Activated T-cell treated with anti-CD3 and anti-CD28 coated beads for 4 hours (primary cell): ENCODE data around the gene OTOS.

Experiments used
- DNase-seq: peaks from one replicate; pipeline ENCODE4 v3.0.0-alpha.2; 2020

OTOS gene

GRCh38 chr2:240166761-240167587 is 26.5 kb upstream of the OTOS start:
- no peak for DNase-seq

DNA sequence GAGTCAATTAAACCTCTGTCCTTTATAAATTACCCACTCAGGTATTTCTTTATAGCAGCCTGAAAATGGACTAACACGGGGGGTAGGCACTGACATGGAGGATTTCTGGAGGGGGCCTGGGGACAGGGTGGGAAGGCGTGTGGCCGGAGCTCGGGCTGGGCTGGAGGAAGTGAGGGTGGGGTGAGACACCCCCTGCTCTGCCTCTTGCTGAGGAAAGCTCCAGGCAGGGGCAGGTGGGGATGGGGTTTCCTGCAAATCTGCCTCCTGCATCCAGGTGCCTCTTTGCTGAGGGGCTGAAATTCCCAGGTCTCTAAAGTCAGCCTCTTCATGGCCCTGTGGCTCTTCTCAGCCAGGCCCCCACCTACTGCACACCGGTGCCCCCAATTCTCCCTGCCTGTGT is 25.7 kb upstream of the OTOS start:
- DNase-seq: no peak

GRCh38 chr2:240165661-240166060 is 25.2 kb upstream of the OTOS start:
- DNase-seq: no peak

GRCh38 chr2:240165034-240165433 is 24.6 kb upstream of the OTOS start:
- DNase-seq: no peak

DNA sequence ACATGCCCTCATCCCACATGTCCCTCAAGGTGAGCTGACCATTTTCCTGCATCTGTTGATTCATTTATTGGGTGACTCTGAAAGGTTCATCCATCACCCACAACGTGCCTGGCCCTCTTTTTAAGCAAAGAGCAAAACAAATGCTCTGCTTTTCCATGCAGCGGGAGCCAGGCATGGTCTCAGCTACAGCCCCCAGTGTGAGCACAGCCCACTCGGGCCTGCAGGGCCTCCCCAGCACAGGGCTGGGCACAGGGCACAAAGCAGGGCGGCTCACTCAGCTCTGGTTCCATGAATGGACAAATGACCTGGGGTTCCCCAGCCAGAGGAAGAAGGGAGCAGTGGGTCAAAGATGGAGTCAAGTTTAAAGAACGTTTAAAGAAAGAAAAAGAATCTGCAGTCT is 24.1 kb upstream of the OTOS start:
- DNase-seq: no peak

DNA sequence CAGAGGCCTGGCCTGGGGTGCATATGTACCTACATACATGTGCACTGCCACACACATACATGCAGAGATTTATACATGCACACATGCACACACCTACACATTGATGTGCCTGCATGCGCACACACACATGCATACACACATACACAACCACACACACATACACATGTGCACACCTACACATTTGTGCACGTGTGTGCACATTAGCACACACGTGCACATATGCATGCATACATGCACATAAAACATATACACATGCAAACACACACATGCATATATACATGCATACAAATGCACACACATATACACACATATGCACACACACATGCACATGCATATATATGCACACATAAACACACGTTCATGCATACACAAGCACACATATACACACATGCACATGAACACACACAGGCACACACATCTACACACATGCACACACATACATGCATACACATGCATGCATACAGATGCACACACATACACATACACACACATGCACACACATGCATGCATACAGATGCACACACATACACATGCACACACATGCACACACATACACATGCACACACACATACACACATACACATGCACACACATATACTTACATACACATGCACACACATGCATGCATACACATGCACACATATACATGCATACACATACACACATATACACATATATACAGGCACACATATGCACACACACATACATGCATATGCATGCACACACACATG is 23.6 kb upstream of the OTOS start:
- no peak for DNase-seq

DNA sequence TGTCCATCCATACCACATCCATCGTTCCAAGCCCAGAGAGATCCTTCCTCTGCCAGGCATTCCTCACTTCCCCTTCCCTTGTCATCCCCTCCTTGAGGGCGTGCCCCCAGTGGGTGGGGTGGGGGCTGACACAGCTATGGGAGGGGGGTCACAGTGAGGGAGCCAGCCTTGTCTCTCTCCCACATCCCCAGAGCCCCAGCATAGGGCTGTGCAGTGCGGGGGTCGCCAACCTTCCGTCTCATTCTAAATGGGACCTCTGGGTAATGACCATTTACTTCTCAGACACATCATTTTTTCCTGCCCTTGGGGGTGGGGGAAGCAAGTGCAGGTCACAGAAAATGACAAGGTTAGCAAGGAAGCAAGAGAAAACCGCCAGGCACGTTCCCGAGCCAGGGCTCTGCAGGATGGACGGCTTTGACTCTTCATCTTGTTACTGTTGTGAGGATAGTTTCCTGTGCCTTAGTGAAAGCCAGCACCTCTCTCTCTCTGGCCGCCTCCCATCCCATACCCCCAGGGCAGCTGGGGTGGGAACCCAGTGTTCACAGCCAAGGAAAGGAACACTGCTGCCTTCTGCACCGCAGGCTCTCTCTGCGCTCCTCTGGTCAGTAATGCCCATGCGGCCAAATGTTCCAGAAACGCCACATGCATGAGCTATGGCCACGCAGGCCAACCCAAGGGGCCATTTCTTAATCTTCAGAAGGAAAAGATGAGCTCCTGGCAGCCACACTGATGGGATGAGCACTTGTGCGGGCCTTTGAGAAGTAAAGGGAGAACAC is 22.7 kb upstream of the OTOS start:
- DNase-seq: no peak

DNA sequence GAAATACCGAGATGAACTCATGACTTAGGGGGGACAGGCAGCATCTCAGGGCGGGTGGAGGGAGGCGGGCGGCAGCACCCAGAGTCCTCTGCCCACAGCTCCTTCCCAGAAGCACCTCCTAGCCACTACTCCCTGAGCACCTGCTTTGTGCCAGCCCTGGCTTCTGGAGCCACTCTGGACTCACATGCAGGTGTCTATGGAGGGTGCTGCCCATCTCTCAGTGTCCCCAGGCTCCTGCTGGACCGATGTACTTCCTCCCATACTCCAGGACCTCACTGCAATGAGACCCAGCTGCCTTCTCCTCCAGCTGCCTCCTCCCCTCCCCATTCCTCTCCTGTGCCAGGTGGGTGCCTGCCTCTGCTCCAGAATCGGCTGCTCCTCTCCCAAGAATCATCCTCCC is 22.1 kb upstream of the OTOS start:
- DNase-seq: no peak

DNA sequence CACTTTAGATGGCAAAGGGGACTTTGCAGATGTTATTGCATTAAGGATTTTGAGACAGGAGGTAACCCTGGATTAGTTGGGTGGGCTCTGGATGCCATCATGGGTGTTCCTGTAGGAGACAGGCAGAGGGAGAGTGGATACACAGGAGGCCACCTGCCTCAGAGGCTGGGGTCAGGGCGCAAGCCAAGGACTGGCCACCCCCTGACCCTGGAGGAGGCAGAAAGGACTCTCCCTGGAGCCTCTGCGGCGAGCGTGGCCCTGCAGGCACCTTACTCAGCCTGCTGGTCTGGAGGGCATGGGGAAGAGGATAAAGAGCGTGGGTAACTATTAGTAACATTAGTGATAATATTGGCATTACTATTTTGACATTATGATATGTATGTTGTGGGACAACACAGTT is 21.6 kb upstream of the OTOS start:
- no peak for DNase-seq

DNA sequence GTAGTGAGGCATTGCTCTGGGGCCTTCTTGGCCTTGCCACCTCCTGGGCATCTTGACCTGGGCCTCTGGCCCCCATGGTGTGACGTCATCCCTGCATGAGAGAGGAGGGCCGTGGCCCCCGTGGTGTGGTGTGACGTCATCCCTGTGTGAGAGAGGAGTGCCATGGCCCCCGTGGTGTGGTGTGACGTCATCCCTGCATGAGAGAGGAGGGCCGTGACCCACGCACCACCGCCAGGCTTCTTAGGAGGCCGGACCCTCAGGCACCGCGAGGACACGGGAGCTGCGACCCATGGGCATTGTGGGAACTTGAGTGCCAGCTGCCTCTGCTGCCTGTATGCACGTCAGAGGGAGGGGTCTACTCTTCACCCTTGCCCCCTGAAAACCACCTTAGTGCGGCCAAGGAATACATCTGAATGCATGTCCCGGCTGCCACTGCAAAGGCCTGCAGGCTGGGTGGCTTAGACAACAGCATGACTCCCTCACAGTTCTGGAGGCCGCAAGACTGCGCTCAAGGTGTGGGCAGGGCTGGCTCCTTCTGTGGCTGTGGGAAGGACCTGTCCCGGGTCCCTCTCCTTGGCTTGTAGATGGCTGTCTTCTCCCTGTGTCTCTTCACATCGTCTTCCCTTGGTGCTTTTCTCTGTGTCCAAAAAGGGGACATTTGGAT is 20.8 kb upstream of the OTOS start:
- DNase-seq: no peak

GRCh38 chr2:240160291-240161086 is 20.0 kb upstream of the OTOS start:
- no peak for DNase-seq

- DNase-seq: no peak
Measured at GRCh38 chr2:240159251-240159839, 18.9 kb upstream of the OTOS start.

DNA sequence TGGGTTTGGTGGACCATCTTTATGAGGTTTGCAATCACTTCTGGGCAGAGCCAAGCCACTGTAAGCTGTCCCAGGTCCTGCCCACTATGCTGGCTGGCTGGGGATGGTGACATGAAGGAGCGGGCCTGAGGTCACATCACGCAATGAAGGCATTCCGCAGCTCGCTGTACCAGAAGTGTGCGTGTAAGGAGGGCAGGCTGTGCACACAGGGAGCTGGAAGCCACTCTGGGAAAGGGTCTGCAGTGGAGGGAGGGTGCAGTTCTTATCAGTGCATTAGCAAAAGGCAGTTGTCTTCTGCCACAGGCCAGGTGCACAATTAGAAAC is 16.7 kb upstream of the OTOS start:
- DNase-seq: no peak

- DNase-seq: no peak
Measured at GRCh38 chr2:240156435-240157146, 16.1 kb upstream of the OTOS start.

GRCh38 chr2:240155745-240156390 is 15.4 kb upstream of the OTOS start:
- DNase-seq: no peak

DNA sequence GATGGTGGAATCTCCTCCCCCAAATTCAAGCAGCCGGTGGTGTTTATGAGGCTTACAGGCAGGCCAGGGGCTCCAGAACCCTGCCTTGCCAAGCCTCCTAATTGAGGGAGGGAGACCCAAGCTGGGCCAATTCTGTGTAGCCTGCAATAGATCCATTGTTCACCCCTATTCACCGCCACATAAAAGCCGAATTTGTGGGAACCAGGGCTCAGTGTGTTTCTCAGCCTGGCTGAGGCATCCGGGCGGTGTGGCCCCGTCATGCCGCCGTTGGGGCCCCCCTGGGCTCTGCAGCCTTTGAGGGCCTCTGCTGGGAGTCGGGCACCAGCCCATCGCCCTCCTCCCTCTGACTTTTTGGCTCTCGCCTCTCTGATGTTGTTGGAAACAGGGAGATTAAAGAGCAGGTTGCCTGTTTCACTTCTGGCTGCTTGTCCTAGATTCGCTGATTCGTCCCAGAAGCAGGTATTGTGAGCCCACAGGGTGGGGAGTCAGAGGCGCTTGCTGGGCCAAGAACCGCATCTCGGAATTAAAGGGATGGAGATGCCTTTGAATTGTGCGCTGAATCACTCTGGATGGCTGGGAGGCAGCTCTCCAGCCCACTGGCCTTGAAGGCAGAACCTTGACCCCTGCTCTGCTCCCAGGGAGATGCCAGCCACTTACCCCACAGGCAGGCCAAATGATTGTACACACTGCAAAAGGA is 14.7 kb upstream of the OTOS start:
- no peak for DNase-seq

GRCh38 chr2:240154606-240155005 is 14.1 kb upstream of the OTOS start:
- no peak for DNase-seq

- no peak for DNase-seq
Measured at GRCh38 chr2:240153418-240153817, 13.0 kb upstream of the OTOS start.

- DNase-seq: no peak
Measured at GRCh38 chr2:240151477-240152031, 11.1 kb upstream of the OTOS start.
